IgD-negative memory B cell (primary cell): Measurements from ENCODE around the gene ADIPOR2. TPM values are rescaled to one million over a fixed set of nuclear protein-coding genes. Genes with fewer than 3 reads are reported as not detected.
"Not testable (repeated sequence)": the region's sequence is repeated elsewhere in the genome, so short reads cannot be mapped to it uniquely, and the experiment has no call there.

ENCODE experiments used
- H3K27ac Mint-ChIP-seq, 3 donors: one replicate each; pipeline ENCODE4 v1.8.0; 2020 to 2022; ENCODE audit warnings: mild to moderate bottlenecking in 3 of 3, mixed read lengths in 3 of 3, moderate library complexity in 1 of 3
- H3K27me3 Mint-ChIP-seq: one replicate; pipeline ENCODE4 v1.8.0; 2021; ENCODE audit warnings: mixed read lengths
- H3K36me3 Mint-ChIP-seq: one replicate; pipeline ENCODE4 v1.8.0; 2020; ENCODE audit warnings: mild to moderate bottlenecking, mixed read lengths
- H3K4me1 Mint-ChIP-seq, 3 donors: one replicate each; pipeline ENCODE4 v1.8.0; 2020 to 2022; ENCODE audit warnings: mixed read lengths in 3 of 3, mild to moderate bottlenecking in 1 of 3
- H3K4me3 Mint-ChIP-seq, 4 donors: one replicate each; pipeline ENCODE4 v1.8.0; 2020 to 2022; ENCODE audit warnings: mild to moderate bottlenecking in 4 of 4, mixed read lengths in 4 of 4, moderate library complexity in 3 of 4
- H3K9me3 Mint-ChIP-seq, 3 donors: one replicate each; pipeline ENCODE4 v1.8.0; 2020 to 2021; ENCODE audit warnings: mixed read lengths in 3 of 3, mild to moderate bottlenecking in 1 of 3
- polyA plus RNA-seq: library from polyadenylated mRNA; unstranded; fragments of 300-500 nt; fragmentation: Illumina TruSeq; gene quantifications from one replicate; pipeline ENCODE4 v1.2.3, GENCODE V29; 2021

The ADIPOR2 gene
- polyA plus RNA-seq, 1 donor from 2014 or later = 2.9 TPM

- Mint-ChIP-seq H3K27ac (no peak overlapping the region), H3K4me1 (no peaks in the 10 kb centered on the region), H3K36me3 (no peaks in the 10 kb centered on the region), H3K4me3 (no peak overlapping the region), H3K9me3 (peaks cover 0 to 3% (median 0%) of the 10 kb centered on the region in 3 donors), H3K27me3 (peaks cover 3% of the 10 kb centered on the region)
Observed at GRCh38 chr12:1681493-1681807, 9.4 kb upstream of the ADIPOR2 start.

- H3K27ac Mint-ChIP-seq = peak overlapping the region in 2 of 3 donors; percentile 15 to 78
Observed at GRCh38 chr12:1688086-1688710, 2.7 kb upstream of the ADIPOR2 start.

GRCh38 chr12:1691123-1692007 is 495 bp downstream of the ADIPOR2 start:
- no peaks in the 10 kb centered on the region for H3K27me3 Mint-ChIP-seq
- H3K4me1 Mint-ChIP-seq = peaks cover 27 to 40% (median 38%) of the 10 kb centered on the region in 3 donors
- peak overlapping the region; percentile 90 to 95 (median 92) for H3K4me3 Mint-ChIP-seq
- H3K9me3 Mint-ChIP-seq = no peaks in the 10 kb centered on the region
- H3K36me3 Mint-ChIP-seq = no peaks in the 10 kb centered on the region
- peak overlapping the region; percentile 89 to 98 (median 95) for H3K27ac Mint-ChIP-seq

More at GRCh38 chr12:1688086-1688710, 2.7 kb upstream of the ADIPOR2 start:
- Mint-ChIP-seq H3K4me1 (peaks cover 16 to 27% (median 25%) of the 10 kb centered on the region in 3 donors), H3K36me3 (no peaks in the 10 kb centered on the region), H3K4me3 (peak overlapping the region in 2 of 4 donors; percentile 11 to 23), H3K27me3 (no peaks in the 10 kb centered on the region), H3K9me3 (peaks cover 0 to 1% (median 0%) of the 10 kb centered on the region in 3 donors)

- peak overlapping the region; percentile 89 to 98 (median 95) for H3K27ac Mint-ChIP-seq
- no peaks in the 10 kb centered on the region for H3K9me3 Mint-ChIP-seq
- H3K36me3 Mint-ChIP-seq = no peaks in the 10 kb centered on the region
- peaks cover 31 to 47% (median 46%) of the 10 kb centered on the region in 3 donors for H3K4me1 Mint-ChIP-seq
- peak overlapping the region; percentile 90 to 95 (median 92) for H3K4me3 Mint-ChIP-seq
- H3K27me3 Mint-ChIP-seq = no peaks in the 10 kb centered on the region
Observed at GRCh38 chr12:1692226-1692625, 1.4 kb downstream of the ADIPOR2 start.

GRCh38 chr12:1692895-1693610 is 2.2 kb downstream of the ADIPOR2 start:
- Mint-ChIP-seq H3K4me3 (peak overlapping the region; percentile 69 to 95 (median 92)), H3K27ac (peak overlapping the region; percentile 58 to 95 (median 80)), H3K27me3 (no peaks in the 10 kb centered on the region), H3K36me3 (no peaks in the 10 kb centered on the region), H3K9me3 (no peaks in the 10 kb centered on the region), H3K4me1 (peaks cover 34 to 55% (median 52%) of the 10 kb centered on the region in 3 donors)

GRCh38 chr12:1695097-1695496 is 4.2 kb downstream of the ADIPOR2 start:
- Mint-ChIP-seq H3K4me1 (peaks cover 37 to 62% (median 56%) of the 10 kb centered on the region in 3 donors), H3K4me3 (peak overlapping the region in 1 of 4 donors; percentile 33)
- H3K36me3 Mint-ChIP-seq, H3K9me3 Mint-ChIP-seq, H3K27me3 Mint-ChIP-seq, H3K27ac Mint-ChIP-seq: not testable (repeated sequence)

- H3K27me3 Mint-ChIP-seq = no peaks in the 10 kb centered on the region
- peak overlapping the region in 1 of 4 donors; percentile 25 for H3K4me3 Mint-ChIP-seq
- H3K9me3 Mint-ChIP-seq = no peaks in the 10 kb centered on the region
- no peak overlapping the region for H3K27ac Mint-ChIP-seq
- peaks cover 41 to 59% (median 53%) of the 10 kb centered on the region in 3 donors for H3K4me1 Mint-ChIP-seq
- H3K36me3 Mint-ChIP-seq = peaks cover 10% of the 10 kb centered on the region
Observed at GRCh38 chr12:1695886-1696670, 5.2 kb downstream of the ADIPOR2 start.

GRCh38 chr12:1696800-1697199 is 5.9 kb downstream of the ADIPOR2 start:
- Mint-ChIP-seq H3K27me3 (no peaks in the 10 kb centered on the region), H3K36me3 (peaks cover 10% of the 10 kb centered on the region), H3K9me3 (no peaks in the 10 kb centered on the region), H3K4me1 (peaks cover 41 to 54% (median 52%) of the 10 kb centered on the region in 3 donors), H3K27ac (no peak overlapping the region), H3K4me3 (peak overlapping the region in 1 of 4 donors; percentile 25)

GRCh38 chr12:1697271-1697670 is 6.4 kb downstream of the ADIPOR2 start:
- Mint-ChIP-seq H3K27ac (no peak overlapping the region), H3K4me1 (peaks cover 40 to 53% (median 50%) of the 10 kb centered on the region in 3 donors), H3K36me3 (peaks cover 10% of the 10 kb centered on the region), H3K9me3 (no peaks in the 10 kb centered on the region), H3K4me3 (no peak overlapping the region), H3K27me3 (no peaks in the 10 kb centered on the region)

- Mint-ChIP-seq H3K27me3 (no peaks in the 10 kb centered on the region), H3K36me3 (peaks cover 11% of the 10 kb centered on the region), H3K4me3 (peak overlapping the region in 1 of 4 donors; percentile 27), H3K9me3 (no peaks in the 10 kb centered on the region), H3K4me1 (peaks cover 35 to 44% (median 41%) of the 10 kb centered on the region in 3 donors), H3K27ac (peak overlapping the region in 1 of 3 donors; percentile 47)
Observed at GRCh38 chr12:1698720-1699119, 7.8 kb downstream of the ADIPOR2 start.

GRCh38 chr12:1702713-1703112 is 11.8 kb downstream of the ADIPOR2 start:
- H3K4me1 Mint-ChIP-seq = peaks cover 36 to 50% (median 36%) of the 10 kb centered on the region in 3 donors
- no peak overlapping the region for H3K27ac Mint-ChIP-seq
- no peak overlapping the region for H3K4me3 Mint-ChIP-seq
- no peaks in the 10 kb centered on the region for H3K27me3 Mint-ChIP-seq
- H3K36me3 Mint-ChIP-seq = peaks cover 15% of the 10 kb centered on the region
- H3K9me3 Mint-ChIP-seq = no peaks in the 10 kb centered on the region

- Mint-ChIP-seq H3K27me3 (no peaks in the 10 kb centered on the region), H3K36me3 (peaks cover 15% of the 10 kb centered on the region), H3K9me3 (no peaks in the 10 kb centered on the region), H3K4me3 (peak overlapping the region in 1 of 4 donors; percentile 58), H3K27ac (no peak overlapping the region), H3K4me1 (peaks cover 31 to 44% (median 34%) of the 10 kb centered on the region in 3 donors)
Observed at GRCh38 chr12:1703771-1704722, 13.2 kb downstream of the ADIPOR2 start.
